MCF 10A (cell line): ENCODE data around the gene PIGO. TPM values are rescaled to one million over a fixed set of nuclear protein-coding genes. Genes with fewer than 3 reads are reported as not detected.
A peak's percentile ranks its signal among the peaks of the same experiment; 100 is the strongest.

Source experiments
- BruUV-seq: library from RNA; stranded (reverse); fragments of 400-500 nt; replicated peaks from 2 replicates; lab custom pipeline; 2021; lab: Mats Ljungman, UMichigan
- CTCF ChIA-PET: fragments of 300-600 bp; sonication (Branson Sonifier 250); formaldehyde crosslinking; extraction: SDS; loops from one replicate; lab custom pipeline; 2021; ENCODE audit warnings: antibody characterized with exemption, inconsistent platforms; lab: Yijun Ruan, JAX
- POLR2A ChIA-PET: fragments of 300-600, 350-650 bp; sonication (Branson Sonifier 250); formaldehyde crosslinking; extraction: SDS; loops from one replicate; lab custom pipeline; 2020; ENCODE audit warnings: antibody characterized with exemption, inconsistent platforms; lab: Yijun Ruan, JAX
- DNase-seq: peaks from one replicate; pipeline ENCODE4 v3.0.0-alpha.2; 2018; ENCODE audit not compliant: unreplicated experiment
- H3K27ac Mint-ChIP-seq: one replicate; pipeline ENCODE4 v1.8.0; 2022; ENCODE audit warnings: mild to moderate bottlenecking, low read depth, mixed read lengths; ENCODE audit not compliant: unreplicated experiment
- H3K27me3 Mint-ChIP-seq: one replicate; pipeline ENCODE4 v1.8.0; 2022; ENCODE audit warnings: mixed read lengths; ENCODE audit not compliant: insufficient read depth, unreplicated experiment
- H3K36me3 Mint-ChIP-seq: one replicate; pipeline ENCODE4 v1.8.0; 2022; ENCODE audit warnings: mild to moderate bottlenecking, moderate library complexity, mixed read lengths; ENCODE audit not compliant: insufficient read depth, unreplicated experiment
- H3K4me1 Mint-ChIP-seq: one replicate; pipeline ENCODE4 v1.8.0; 2022; ENCODE audit warnings: mixed read lengths; ENCODE audit not compliant: insufficient read depth, unreplicated experiment
- H3K4me3 Mint-ChIP-seq: one replicate; pipeline ENCODE4 v1.8.0; 2022; ENCODE audit warnings: mild to moderate bottlenecking, moderate library complexity, mixed read lengths; ENCODE audit not compliant: unreplicated experiment
- H3K9me3 Mint-ChIP-seq: one replicate; pipeline ENCODE4 v1.8.0; 2022; ENCODE audit warnings: mixed read lengths; ENCODE audit not compliant: unreplicated experiment
- CTCF ChIP-seq: fragments of 200-600 bp; IDR thresholded peaks from one replicate; pipeline ENCODE4 v1.8.0; 2022; ENCODE audit warnings: antibody characterized with exemption, mild to moderate bottlenecking; ENCODE audit not compliant: unreplicated experiment
- intact Hi-C: fragments of 100-400 bp; cut with micrococcal nuclease; formaldehyde crosslinking; loops from 2 replicates; pipeline ENCODE4 v1.14.1; 2022
- total RNA-seq: library from RNA; stranded (reverse); gene quantifications from 2 replicates; pipeline ENCODE4 v1.2.3, GENCODE V29; 2022

Gene PIGO
- total RNA-seq, 1 experiment from 2014 or later: 39.2 TPM

DNA sequence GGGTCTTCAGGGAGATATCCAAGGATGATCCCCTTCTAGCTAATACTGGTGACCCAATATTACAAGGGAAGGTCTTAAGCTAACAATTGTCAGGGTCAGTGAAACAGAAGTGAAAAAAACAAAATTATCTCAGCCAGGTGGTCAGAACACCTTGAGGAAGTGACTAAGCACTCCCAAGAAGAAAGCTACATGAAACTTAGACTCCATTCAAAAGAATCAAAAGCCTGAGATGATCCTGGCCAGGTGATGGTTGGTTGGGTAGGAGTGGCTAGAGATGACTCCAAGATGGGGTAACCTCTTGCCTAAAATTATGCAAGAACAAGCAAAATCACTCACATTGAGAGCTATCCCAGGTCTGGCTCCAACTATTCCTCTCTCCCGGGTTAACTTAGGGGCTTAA is 29.3 kb downstream of the PIGO start:
- Mint-ChIP-seq H3K27me3 (no peaks in the 10 kb centered on the region), H3K4me1 (peaks cover 17% of the 10 kb centered on the region), H3K27ac (no peak overlapping the region), H3K36me3 (peaks cover 79% of the 10 kb centered on the region), H3K4me3 (no peak overlapping the region), H3K9me3 (no peaks in the 10 kb centered on the region)
- TF ChIP-seq CTCF: no peak
- no peak for DNase-seq
- CTCF ChIA-PET: interaction anchor here (1.1 to 1.8 kb wide), 3 partner anchors 16 to 168 kb away, joined by 3 to 4 read pairs (median 4); no protein-coding TSS in a partner anchor
- intact Hi-C loops: no loop called here
- POLR2A ChIA-PET: interaction anchor here (1.1 kb wide), 1 partner anchor 77 kb away, joined by 3 read pairs; no protein-coding TSS in a partner anchor
- no TSS peak for BruUV-seq

- no peak overlapping the region for H3K27ac Mint-ChIP-seq
- DNase-seq: no peak
- BruUV-seq: no TSS peak
- TF ChIP-seq CTCF: no peak
- intact Hi-C loops: no loop called here
- H3K4me3 Mint-ChIP-seq: no peak overlapping the region
- ChIA-PET CTCF (interaction anchor here (1.4 to 2.6 kb wide), 2 partner anchors 10 kb away, joined by 3 to 17 read pairs; no protein-coding TSS in a partner anchor), POLR2A (interaction anchor here (3.8 kb wide), 1 partner anchor 11 kb away, joined by 14 read pairs; the partner anchor contains the start of gene VCP)
- H3K27me3 Mint-ChIP-seq: no peaks in the 10 kb centered on the region
- no peaks in the 10 kb centered on the region for H3K4me1 Mint-ChIP-seq
- peaks cover 99% of the 10 kb centered on the region for H3K36me3 Mint-ChIP-seq
- no peaks in the 10 kb centered on the region for H3K9me3 Mint-ChIP-seq
These were observed 35.7 kb downstream of the PIGO start for GRCh38 chr9:35060548-35061207.

DNA sequence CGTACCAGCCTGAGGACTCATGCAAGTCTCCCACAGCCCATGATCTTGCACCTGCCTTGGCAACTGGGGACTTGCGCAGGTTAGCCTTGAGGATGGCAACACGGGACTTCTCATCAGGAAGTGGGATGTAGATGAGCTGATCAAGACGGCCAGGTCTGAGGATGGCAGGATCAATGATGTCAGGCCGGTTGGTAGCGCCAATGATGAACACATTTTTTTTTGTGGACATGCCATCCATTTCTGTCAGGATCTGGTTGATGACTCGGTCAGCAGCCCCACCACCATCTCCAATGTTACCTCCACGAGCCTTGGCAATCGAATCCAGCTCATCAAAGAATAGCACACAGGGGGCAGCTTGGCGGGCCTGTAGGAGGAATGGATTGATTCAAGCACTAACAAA is 37.0 kb downstream of the PIGO start:
- ChIA-PET POLR2A (no interaction called here), CTCF (no interaction called here)
- intact Hi-C loops: loop anchor here (10.0 kb wide), 1 partner anchor 65 kb away; no protein-coding TSS in a partner anchor
- no peaks in the 10 kb centered on the region for H3K4me1 Mint-ChIP-seq
- peaks cover 96% of the 10 kb centered on the region for H3K36me3 Mint-ChIP-seq
- H3K4me3 Mint-ChIP-seq: no peak overlapping the region
- TF ChIP-seq CTCF: no peak
- no peaks in the 10 kb centered on the region for H3K9me3 Mint-ChIP-seq
- H3K27me3 Mint-ChIP-seq: no peaks in the 10 kb centered on the region
- H3K27ac Mint-ChIP-seq: no peak overlapping the region
- BruUV-seq: no TSS peak
- DNase-seq: no peak

- H3K4me3 Mint-ChIP-seq: no peak overlapping the region
- peaks cover 96% of the 10 kb centered on the region for H3K36me3 Mint-ChIP-seq
- ChIA-PET POLR2A (interaction anchor here (1.0 kb wide), 1 partner anchor 15 kb away, joined by 4 read pairs; the partner anchor contains the start of gene VCP), CTCF (no interaction called here)
- no peaks in the 10 kb centered on the region for H3K4me1 Mint-ChIP-seq
- peak overlapping the region; percentile 71 for H3K27ac Mint-ChIP-seq
- intact Hi-C loops: loop anchor here (10.0 kb wide), 1 partner anchor 62 kb away; no protein-coding TSS in a partner anchor
- DNase-seq: no peak
- TF ChIP-seq CTCF: no peak
- H3K9me3 Mint-ChIP-seq: no peaks in the 10 kb centered on the region
- BruUV-seq: no TSS peak
- H3K27me3 Mint-ChIP-seq: no peaks in the 10 kb centered on the region
These were observed 39.1 kb downstream of the PIGO start for GRCh38 chr9:35057271-35057620.
